HepG2 (cell line): ENCODE measurements around the gene MARS1. TPM values are rescaled to one million over a fixed set of nuclear protein-coding genes. Genes with fewer than 3 reads are reported as not detected.

Experiments
- ARNTL ChIP-seq: sonication (generic); formaldehyde crosslinking; IDR thresholded peaks from 2 replicates; pipeline ENCODE4 v1.4.0; 2020; ENCODE audit warnings: mild to moderate bottlenecking, missing genetic modification reagents
- CREM ChIP-seq, 2 experiments: sonication (generic) in 1 of 2; formaldehyde crosslinking in 1 of 2; IDR thresholded peaks; 2 replicates each; pipeline versions ENCODE4 v1.4.0 to v1.6.1; 2016 to 2020; ENCODE audit warnings: antibody characterized with exemption in 1 of 2, mild to moderate bottlenecking in 1 of 2, missing genetic modification reagents in 1 of 2
- EEA1 ChIP-seq: sonication (generic); formaldehyde crosslinking; IDR thresholded peaks from 2 replicates; pipeline ENCODE4 v1.5.1; 2020; ENCODE audit warnings: mild to moderate bottlenecking, missing genetic modification reagents, borderline replicate concordance
- HHEX ChIP-seq: IDR thresholded peaks from 2 replicates; pipeline ENCODE4 v1.6.1; 2016; ENCODE audit warnings: control low read depth
- JUND ChIP-seq: sonication (generic); formaldehyde crosslinking; IDR thresholded peaks from 2 replicates; pipeline ENCODE4 v1.8.0; 2022; ENCODE audit warnings: mild to moderate bottlenecking, missing genetic modification reagents
- KDM5A ChIP-seq: fragments of 200-600 bp; sonication (generic); IDR thresholded peaks from 2 replicates; pipeline ENCODE4 v1.7.0; 2018; ENCODE audit warnings: antibody characterized with exemption, mild to moderate bottlenecking, low read length, borderline replicate concordance
- KLF15 ChIP-seq: sonication (generic); formaldehyde crosslinking; IDR thresholded peaks from 2 replicates; pipeline ENCODE4 v1.8.1; 2023; ENCODE audit warnings: borderline replicate concordance, mild to moderate bottlenecking, inconsistent platforms, missing genetic modification reagents, mixed read lengths
- MZF1 ChIP-seq: sonication (generic); formaldehyde crosslinking; IDR thresholded peaks from 2 replicates; pipeline ENCODE4 v1.8.1; 2023; ENCODE audit warnings: mild to moderate bottlenecking, missing genetic modification reagents, borderline replicate concordance
- NBN ChIP-seq: fragments of 450-650 bp; conservative IDR thresholded peaks from 2 replicates; pipeline ENCODE4 v1.6.1; 2017
- SNRNP70 ChIP-seq: fragments of 200-400 bp; formaldehyde crosslinking; IDR thresholded peaks from 2 replicates; pipeline ENCODE4 v1.6.1; 2017; ENCODE audit warnings: mild to moderate bottlenecking, low read depth, low read length, moderate library complexity
- STAT5B ChIP-seq: sonication (generic); formaldehyde crosslinking; IDR thresholded peaks from 2 replicates; pipeline ENCODE4 v1.4.0; 2020; ENCODE audit warnings: missing genetic modification reagents
- TCF12 ChIP-seq, 2 experiments: fragments of 450-650 bp in 1 of 2; sonication (generic) in 1 of 2; formaldehyde crosslinking in 1 of 2; IDR thresholded peaks; 2 replicates each; pipeline versions ENCODE4 v1.6.1 to v1.8.0; 2017 to 2022; ENCODE audit warnings: antibody characterized with exemption in 1 of 2, mild to moderate bottlenecking in 1 of 2, missing genetic modification reagents in 1 of 2, moderate library complexity in 1 of 2
- YEATS2 ChIP-seq: sonication (generic); formaldehyde crosslinking; IDR thresholded peaks from 2 replicates; pipeline ENCODE4 v1.4.0; 2020; ENCODE audit warnings: missing genetic modification reagents, borderline replicate concordance
- ZFP36L2 ChIP-seq: sonication (generic); formaldehyde crosslinking; IDR thresholded peaks from 2 replicates; pipeline ENCODE4 v1.4.0; 2020; ENCODE audit warnings: missing genetic modification reagents
- ZNF350 ChIP-seq: sonication (generic); formaldehyde crosslinking; IDR thresholded peaks from 2 replicates; pipeline ENCODE4 v1.4.0; 2020; ENCODE audit warnings: mild to moderate bottlenecking, low read depth, missing genetic modification reagents, borderline replicate concordance
- ZNF446 ChIP-seq: sonication (generic); formaldehyde crosslinking; IDR thresholded peaks from 2 replicates; pipeline ENCODE4 v1.5.0; 2020; ENCODE audit warnings: mild to moderate bottlenecking, missing genetic modification reagents
- ZNF484 ChIP-seq: sonication (generic); formaldehyde crosslinking; IDR thresholded peaks from 2 replicates; pipeline ENCODE4 v1.5.1; 2020; ENCODE audit warnings: mild to moderate bottlenecking, low read depth, missing genetic modification reagents, borderline replicate concordance
- ZNF660 ChIP-seq: sonication (generic); formaldehyde crosslinking; IDR thresholded peaks from 2 replicates; pipeline ENCODE4 v1.5.1; 2020; ENCODE audit warnings: mild to moderate bottlenecking, low read depth, missing genetic modification reagents, borderline replicate concordance
- ZNF790 ChIP-seq: sonication (generic); formaldehyde crosslinking; IDR thresholded peaks from 2 replicates; pipeline ENCODE4 v1.8.0; 2022; ENCODE audit warnings: missing genetic modification reagents, mild to moderate bottlenecking, borderline replicate concordance
- ZNF83 ChIP-seq: sonication (generic); formaldehyde crosslinking; IDR thresholded peaks from 2 replicates; pipeline ENCODE4 v1.4.0; 2020; ENCODE audit warnings: missing genetic modification reagents, mild to moderate bottlenecking, borderline replicate concordance
- polyA plus RNA-seq, 8 experiments: library from polyadenylated mRNA; depleted of rRNA in 3 of 8; stranded (reverse) in 7 of 8; unstranded in 1 of 8; fragments of >200 nt; fragmentation: Illumina TruSeq in 4 of 8; extraction: Trizol in 4 of 8; gene quantifications; 2 replicates each; pipeline versions ENCODE4 v1.2.1 to v1.2.3, GENCODE V29; 2011 to 2016; ENCODE audit warnings: low read depth in 4 of 8, missing spikeins in 1 of 8, mixed read lengths in 1 of 8; ENCODE audit not compliant: insufficient read depth in 1 of 8
- total RNA-seq, 5 experiments: library from RNA; depleted of rRNA; stranded (reverse); fragments of >200 nt; fragmentation: Illumina TruSeq; extraction: Trizol; gene quantifications; 2 replicates each; pipeline ENCODE4 v1.2.3, GENCODE V29; 2016; ENCODE audit warnings: low read depth in 1 of 5
- TF ChIP-seq, protein P1 (sequence below): sonication (generic); formaldehyde crosslinking; IDR thresholded peaks from 2 replicates; pipeline ENCODE4 v1.4.0; 2020; ENCODE audit warnings: missing genetic modification reagents; ENCODE audit errors: not compliant biosample characterization
- TF ChIP-seq, protein P2 (sequence below): sonication (generic); formaldehyde crosslinking; IDR thresholded peaks from 2 replicates; pipeline ENCODE4 v1.8.0; 2023; ENCODE audit warnings: mild to moderate bottlenecking, missing genetic modification reagents
- TF ChIP-seq, protein P3 (sequence below): sonication (generic); formaldehyde crosslinking; IDR thresholded peaks from 2 replicates; pipeline ENCODE4 v1.8.1; 2023; ENCODE audit warnings: mild to moderate bottlenecking, missing genetic modification reagents, borderline replicate concordance
- TF ChIP-seq, protein P4 (sequence below): sonication (generic); formaldehyde crosslinking; IDR thresholded peaks from 2 replicates; pipeline ENCODE4 v1.5.0; 2020; ENCODE audit warnings: mild to moderate bottlenecking, missing genetic modification reagents

Gene MARS1
- total and polyA plus RNA-seq, 2 of the 13 experiments (the other 11 are each of a cell fraction or from before 2014, with no cell fraction given) = 115 to 181 TPM

DNA sequence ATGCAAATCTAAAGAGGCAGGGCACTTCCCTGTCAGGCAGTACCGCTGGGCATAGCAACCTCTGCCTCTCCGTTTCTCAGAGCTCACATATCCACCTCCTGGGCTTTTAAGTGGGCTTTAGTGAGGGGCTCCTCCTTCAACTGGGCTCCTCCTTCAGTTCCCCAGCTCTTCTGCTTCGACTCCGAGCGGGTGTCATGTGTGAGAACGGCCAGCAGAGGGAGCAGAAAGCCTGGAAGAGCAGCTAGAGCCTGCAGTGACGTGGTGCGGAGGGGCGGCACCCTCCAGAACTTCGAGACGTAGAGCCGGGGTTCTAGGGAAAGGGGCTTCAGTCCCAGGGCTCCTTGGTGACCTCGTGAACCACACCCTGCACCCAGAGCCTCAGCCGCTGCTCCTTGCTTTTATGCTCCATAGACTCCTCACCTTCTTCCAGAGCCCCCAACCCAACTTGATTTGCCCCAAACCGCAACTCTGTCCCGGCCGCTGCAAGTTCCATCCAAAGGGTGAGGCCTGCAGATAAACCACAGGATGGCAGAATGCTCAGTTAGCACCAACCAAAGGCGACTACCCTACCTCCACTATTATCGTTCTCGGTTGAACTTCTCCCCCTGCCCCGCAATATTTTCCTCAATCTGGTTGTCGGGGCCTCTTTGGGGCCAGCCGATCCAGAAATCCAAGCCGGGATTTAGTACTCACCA lies 28.7 kb upstream of the MARS1 start (continued):
- TF ChIP-seq ARNTL (CRISPR knock-in tag) (no peak), ZNF83 (no peak; the same call in 1 of the 2 replicates), ZFP36L2 (CRISPR knock-in tag) (no peak), KLF15 (CRISPR knock-in tag) (no peak), SNRNP70 (no peak), ZNF790 (no peak), EEA1 (CRISPR knock-in tag) (no peak), KDM5A (peak; percentile 7; the same call in 1 of the 2 replicates), TCF12 (IDR thresholded peaks at IDR 0.05) (no peak), TCF12 (CRISPR knock-in tag; IDR thresholded peaks at IDR 0.05) (no peak), ZNF484 (CRISPR knock-in tag) (no peak), HHEX (CRISPR knock-in tag) (no peak), STAT5B (CRISPR knock-in tag) (no peak), NBN (no peak), ZNF350 (peak; percentile 74; the same call in 1 of the 2 replicates), MZF1 (CRISPR knock-in tag) (no peak), YEATS2 (CRISPR knock-in tag) (no peak), JUND (CRISPR knock-in tag) (no peak), CREM (IDR thresholded peaks at IDR 0.05) (peak; percentile 73), CREM (CRISPR knock-in tag; IDR thresholded peaks at IDR 0.05) (no peak), ZNF660 (CRISPR knock-in tag) (no peak), ZNF446 (CRISPR knock-in tag) (no peak)
- TF ChIP-seq, protein P1, sequence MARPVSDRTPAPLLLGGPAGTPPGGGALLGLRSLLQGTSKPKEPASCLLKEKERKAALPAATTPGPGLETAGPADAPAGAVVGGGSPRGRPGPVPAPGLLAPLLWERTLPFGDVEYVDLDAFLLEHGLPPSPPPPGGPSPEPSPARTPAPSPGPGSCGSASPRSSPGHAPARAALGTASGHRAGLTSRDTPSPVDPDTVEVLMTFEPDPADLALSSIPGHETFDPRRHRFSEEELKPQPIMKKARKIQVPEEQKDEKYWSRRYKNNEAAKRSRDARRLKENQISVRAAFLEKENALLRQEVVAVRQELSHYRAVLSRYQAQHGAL = no peak
- TF ChIP-seq, protein P2, sequence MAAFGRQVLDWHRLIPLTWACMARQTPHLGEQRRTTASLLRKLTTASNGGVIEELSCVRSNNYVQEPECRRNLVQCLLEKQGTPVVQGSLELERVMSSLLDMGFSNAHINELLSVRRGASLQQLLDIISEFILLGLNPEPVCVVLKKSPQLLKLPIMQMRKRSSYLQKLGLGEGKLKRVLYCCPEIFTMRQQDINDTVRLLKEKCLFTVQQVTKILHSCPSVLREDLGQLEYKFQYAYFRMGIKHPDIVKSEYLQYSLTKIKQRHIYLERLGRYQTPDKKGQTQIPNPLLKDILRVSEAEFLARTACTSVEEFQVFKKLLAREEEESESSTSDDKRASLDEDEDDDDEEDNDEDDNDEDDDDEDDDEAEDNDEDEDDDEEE (CRISPR knock-in tag) = no peak
- TF ChIP-seq, protein P3, sequence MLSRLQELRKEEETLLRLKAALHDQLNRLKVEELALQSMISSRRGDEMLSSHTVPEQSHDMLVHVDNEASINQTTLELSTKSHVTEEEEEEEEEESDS = no peak
- TF ChIP-seq, protein P4, sequence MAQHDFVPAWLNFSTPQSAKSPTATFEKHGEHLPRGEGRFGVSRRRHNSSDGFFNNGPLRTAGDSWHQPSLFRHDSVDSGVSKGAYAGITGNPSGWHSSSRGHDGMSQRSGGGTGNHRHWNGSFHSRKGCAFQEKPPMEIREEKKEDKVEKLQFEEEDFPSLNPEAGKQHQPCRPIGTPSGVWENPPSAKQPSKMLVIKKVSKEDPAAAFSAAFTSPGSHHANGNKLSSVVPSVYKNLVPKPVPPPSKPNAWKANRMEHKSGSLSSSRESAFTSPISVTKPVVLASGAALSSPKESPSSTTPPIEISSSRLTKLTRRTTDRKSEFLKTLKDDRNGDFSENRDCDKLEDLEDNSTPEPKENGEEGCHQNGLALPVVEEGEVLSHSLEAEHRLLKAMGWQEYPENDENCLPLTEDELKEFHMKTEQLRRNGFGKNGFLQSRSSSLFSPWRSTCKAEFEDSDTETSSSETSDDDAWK (CRISPR knock-in tag) = no peak
